Activated B cell treated with CpG ODN at 0.5 μM for 24 hours (primary cell): ENCODE results near the gene GPR89A. TPM values are rescaled to one million over a fixed set of nuclear protein-coding genes. Genes with fewer than 3 reads are reported as not detected.
"Not testable (repeated sequence)": the region's sequence is repeated elsewhere in the genome, so short reads cannot be mapped to it uniquely, and the experiment has no call there.

Experiments used
- ATAC-seq: fragments of 200-7000 bp; cut with Tn5 transposase; one replicate; pipeline ENCODE4 v1.10.0; 2021; ENCODE audit warnings: low read depth, mild to moderate bottlenecking, moderate library complexity
- CTCF ChIA-PET: fragments of 350-600 bp; sonication (Branson Sonifier 250); formaldehyde crosslinking; loops from one replicate; lab custom pipeline; 2021; ENCODE audit warnings: antibody characterized with exemption; lab: Charles Lee
- POLR2A ChIA-PET: fragments of 350-600 bp; sonication (Branson Sonifier 250); formaldehyde crosslinking; loops from one replicate; lab custom pipeline; 2021; ENCODE audit warnings: antibody characterized with exemption; lab: Charles Lee
- DNase-seq: peaks from one replicate; pipeline ENCODE4 v3.0.0; 2022
- H3K27ac Mint-ChIP-seq: one replicate; pipeline ENCODE4 v1.8.0; 2020; ENCODE audit warnings: mixed read lengths
- H3K27me3 Mint-ChIP-seq: one replicate; pipeline ENCODE4 v1.8.0; 2021; ENCODE audit warnings: mixed read lengths
- H3K36me3 Mint-ChIP-seq: one replicate; pipeline ENCODE4 v1.8.0; 2021; ENCODE audit warnings: low read depth, mixed read lengths
- H3K4me1 Mint-ChIP-seq: one replicate; pipeline ENCODE4 v1.8.0; 2021; ENCODE audit warnings: mixed read lengths
- H3K4me3 Mint-ChIP-seq: one replicate; pipeline ENCODE4 v1.8.0; 2020; ENCODE audit warnings: mild to moderate bottlenecking, mixed read lengths
- H3K9me3 Mint-ChIP-seq: one replicate; pipeline ENCODE4 v1.8.0; 2020; ENCODE audit warnings: mixed read lengths
- intact Hi-C: fragments of 100-400 bp; cut with micrococcal nuclease; formaldehyde crosslinking; loops from one replicate; pipeline ENCODE4 v1.15.1; 2024
- total RNA-seq: library from RNA; stranded (reverse); gene quantifications from 2 replicates; pipeline ENCODE4 v1.2.3, GENCODE V29; 2022
- TF ChIP-seq, protein P1 (sequence below): fragments of 200-600 bp; IDR thresholded peaks from one replicate; pipeline ENCODE4 v1.8.0; 2022; ENCODE audit warnings: antibody characterized with exemption, mild to moderate bottlenecking

GPR89A gene
- total RNA-seq, 1 donor from 2014 or later, result 32.1 TPM

DNA sequence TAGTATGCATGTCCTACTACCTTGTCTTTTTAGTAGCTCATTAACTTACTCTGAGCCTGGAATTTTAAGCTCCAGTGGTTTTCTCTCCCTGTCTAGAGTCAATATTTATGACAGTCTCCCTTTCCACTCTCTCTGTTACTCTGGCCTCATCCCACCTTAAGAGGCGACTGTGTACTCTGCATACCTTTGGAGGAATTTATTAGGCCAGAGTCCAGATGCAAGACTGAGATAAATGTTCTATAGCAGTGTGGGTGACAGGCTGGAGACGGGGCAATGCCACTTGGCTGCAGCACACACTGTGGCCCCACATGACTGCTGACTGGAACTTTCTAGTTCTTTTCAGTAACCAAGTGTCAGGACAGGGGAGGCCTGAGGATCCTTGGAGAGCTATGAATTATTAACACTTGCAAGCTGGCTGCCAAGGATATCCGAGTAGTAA, 103.4 kb downstream of the GPR89A start:
- ChIA-PET CTCF (no interaction called here), POLR2A (no interaction called here)
- TF ChIP-seq, protein P1, sequence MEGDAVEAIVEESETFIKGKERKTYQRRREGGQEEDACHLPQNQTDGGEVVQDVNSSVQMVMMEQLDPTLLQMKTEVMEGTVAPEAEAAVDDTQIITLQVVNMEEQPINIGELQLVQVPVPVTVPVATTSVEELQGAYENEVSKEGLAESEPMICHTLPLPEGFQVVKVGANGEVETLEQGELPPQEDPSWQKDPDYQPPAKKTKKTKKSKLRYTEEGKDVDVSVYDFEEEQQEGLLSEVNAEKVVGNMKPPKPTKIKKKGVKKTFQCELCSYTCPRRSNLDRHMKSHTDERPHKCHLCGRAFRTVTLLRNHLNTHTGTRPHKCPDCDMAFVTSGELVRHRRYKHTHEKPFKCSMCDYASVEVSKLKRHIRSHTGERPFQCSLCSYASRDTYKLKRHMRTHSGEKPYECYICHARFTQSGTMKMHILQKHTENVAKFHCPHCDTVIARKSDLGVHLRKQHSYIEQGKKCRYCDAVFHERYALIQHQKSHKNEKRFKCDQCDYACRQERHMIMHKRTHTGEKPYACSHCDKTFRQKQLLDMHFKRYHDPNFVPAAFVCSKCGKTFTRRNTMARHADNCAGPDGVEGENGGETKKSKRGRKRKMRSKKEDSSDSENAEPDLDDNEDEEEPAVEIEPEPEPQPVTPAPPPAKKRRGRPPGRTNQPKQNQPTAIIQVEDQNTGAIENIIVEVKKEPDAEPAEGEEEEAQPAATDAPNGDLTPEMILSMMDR, result no peak
- Mint-ChIP-seq H3K4me3 (no peak overlapping the region), H3K27me3 (peaks cover 2% of the 10 kb centered on the region), H3K4me1 (no peaks in the 10 kb centered on the region), H3K9me3 (no peaks in the 10 kb centered on the region), H3K27ac (no peak overlapping the region), H3K36me3 (no peaks in the 10 kb centered on the region)
- DNase-seq, result no peak
- no peak for ATAC-seq
- intact Hi-C loops, result no loop called here

DNA sequence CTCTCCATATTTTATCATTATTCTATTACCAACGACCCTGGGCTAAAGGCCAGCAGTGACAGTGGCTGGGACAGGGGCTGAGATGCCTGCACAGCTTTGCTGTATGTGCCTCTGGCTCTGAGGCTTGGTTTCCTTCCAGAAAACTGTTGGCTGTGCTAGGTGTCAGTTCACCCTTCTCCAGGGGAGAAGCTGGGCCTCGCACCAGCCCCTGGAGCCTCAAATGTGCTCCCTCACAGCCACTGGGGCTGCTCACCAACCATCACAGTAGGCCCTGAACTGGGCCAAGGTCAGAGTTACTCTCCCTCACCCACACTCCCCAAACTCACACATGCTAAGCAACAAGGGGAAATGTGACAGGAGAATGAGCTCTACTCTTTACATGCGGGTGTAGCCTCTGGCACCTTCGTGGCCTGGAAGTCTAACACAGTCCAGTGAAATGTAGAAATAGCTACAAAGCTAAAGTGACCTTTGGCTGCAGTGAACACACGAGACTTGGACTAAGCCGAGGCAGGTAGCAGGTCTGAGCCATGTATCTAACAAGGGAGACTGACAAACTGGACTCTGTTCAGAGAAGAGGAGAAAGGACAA, 106.8 kb downstream of the GPR89A start:
- ATAC-seq (no peak), DNase-seq (no peak)
- TF ChIP-seq, protein P1, result no peak
- Mint-ChIP-seq H3K9me3 (no peaks in the 10 kb centered on the region), H3K36me3 (no peaks in the 10 kb centered on the region), H3K27ac (no peak overlapping the region), H3K27me3 (peaks cover 7% of the 10 kb centered on the region), H3K4me3 (no peak overlapping the region), H3K4me1 (no peaks in the 10 kb centered on the region)
- ChIA-PET CTCF (no interaction called here), POLR2A (no interaction called here)
- intact Hi-C loops, result no loop called here

DNA sequence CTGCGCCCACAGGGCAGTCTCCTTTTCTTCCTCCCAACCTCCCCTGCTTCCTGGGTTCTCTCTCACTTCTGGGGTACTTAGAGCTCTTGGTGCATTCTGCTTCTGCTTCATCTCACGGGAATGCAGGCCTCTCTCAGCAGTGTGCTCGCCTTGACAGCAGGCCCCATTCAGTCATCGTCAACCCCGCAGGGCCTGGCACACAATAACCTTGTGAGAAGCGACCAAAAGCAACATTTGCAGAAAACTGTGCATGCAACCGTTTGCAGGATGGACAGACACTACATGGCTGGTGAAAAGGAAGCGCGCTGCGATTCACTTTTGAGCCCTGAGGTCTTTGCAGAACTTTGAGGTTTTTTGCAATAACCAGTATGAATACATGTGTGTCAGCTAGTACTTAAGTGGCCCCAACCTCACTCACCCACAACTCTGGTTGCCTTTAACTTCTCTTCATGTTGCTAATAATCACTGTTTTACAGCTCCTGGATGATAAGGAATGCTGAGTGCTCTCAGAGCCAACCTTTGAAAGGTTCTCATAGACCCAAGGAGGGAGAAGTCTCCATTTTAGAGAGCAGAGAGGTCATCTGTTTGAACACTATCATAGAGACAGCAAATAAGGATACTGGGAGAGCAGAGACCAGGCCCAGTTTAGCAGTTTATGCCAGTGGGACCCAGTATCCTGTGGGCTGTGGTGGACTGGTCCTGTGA, 109.0 kb downstream of the GPR89A start:
- Mint-ChIP-seq H3K27me3 (peaks cover 14% of the 10 kb centered on the region), H3K36me3 (no peaks in the 10 kb centered on the region), H3K4me1 (peaks cover 12% of the 10 kb centered on the region), H3K9me3 (no peaks in the 10 kb centered on the region), H3K4me3 (no peak overlapping the region), H3K27ac (no peak overlapping the region)
- DNase-seq (no peak), ATAC-seq (no peak)
- POLR2A ChIA-PET, result no interaction called here
- intact Hi-C loops, result no loop called here
- TF ChIP-seq, protein P1, result no peak
- CTCF ChIA-PET, result no interaction called here

DNA sequence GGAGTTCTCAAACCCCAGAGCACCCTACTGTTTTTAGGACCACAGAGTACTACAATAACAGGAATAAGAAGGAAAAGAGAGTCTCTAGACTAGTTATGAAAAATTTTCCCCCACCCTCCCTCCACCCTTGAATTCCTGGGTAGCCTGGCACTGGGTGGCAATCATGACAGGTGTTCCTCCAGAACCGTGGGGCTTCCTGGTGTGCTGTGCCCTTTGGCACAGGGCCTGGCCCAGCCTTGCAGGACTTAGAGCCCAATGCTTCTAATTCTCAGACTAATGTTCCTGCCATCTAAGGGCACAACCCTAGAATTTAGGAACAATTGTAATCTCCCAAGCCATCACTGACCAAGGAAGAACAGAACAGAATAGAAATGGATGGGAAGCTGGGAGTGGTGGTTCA, 110.0 kb downstream of the GPR89A start:
- DNase-seq, result no peak
- Mint-ChIP-seq H3K36me3 (no peaks in the 10 kb centered on the region), H3K27ac (no peak overlapping the region), H3K4me1 (peaks cover 12% of the 10 kb centered on the region), H3K9me3 (no peaks in the 10 kb centered on the region), H3K27me3 (peaks cover 18% of the 10 kb centered on the region), H3K4me3 (no peak overlapping the region)
- intact Hi-C loops, result no loop called here
- POLR2A ChIA-PET, result no interaction called here
- ATAC-seq, result no peak
- TF ChIP-seq, protein P1, result no peak
- CTCF ChIA-PET, result no interaction called here

DNA sequence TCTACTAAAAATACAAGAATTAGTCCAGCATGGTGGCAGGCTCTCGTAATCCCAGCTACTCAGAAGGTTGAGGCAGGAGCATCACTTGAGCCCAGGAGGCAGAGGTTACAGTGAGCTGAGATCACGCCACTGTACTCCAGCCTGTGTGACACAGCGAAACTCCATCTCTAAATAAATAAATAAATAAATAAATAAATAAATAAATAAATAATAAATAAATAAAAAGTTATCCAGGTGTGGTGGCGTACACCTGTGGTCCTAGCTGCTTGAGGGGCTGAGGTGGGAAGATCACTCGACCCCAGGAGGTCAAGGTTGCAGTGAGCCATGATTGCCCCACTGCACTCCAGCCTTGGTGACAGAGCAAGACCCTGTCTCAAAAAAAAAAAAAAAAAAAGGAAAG, 110.7 kb downstream of the GPR89A start:
- H3K9me3 Mint-ChIP-seq, H3K4me3 Mint-ChIP-seq, CTCF ChIA-PET, H3K27ac Mint-ChIP-seq, intact Hi-C loops, DNase-seq, ATAC-seq, H3K36me3 Mint-ChIP-seq: not testable (repeated sequence)
- Mint-ChIP-seq H3K27me3 (peaks cover 18% of the 10 kb centered on the region), H3K4me1 (peaks cover 12% of the 10 kb centered on the region)
- POLR2A ChIA-PET, result interaction anchor here (0.7 kb wide), 1 partner anchor 302 kb away, joined by 7 read pairs; no protein-coding TSS in a partner anchor
